ENCODE measurements around the gene PLPP3.

The PLPP3 gene

DNA sequence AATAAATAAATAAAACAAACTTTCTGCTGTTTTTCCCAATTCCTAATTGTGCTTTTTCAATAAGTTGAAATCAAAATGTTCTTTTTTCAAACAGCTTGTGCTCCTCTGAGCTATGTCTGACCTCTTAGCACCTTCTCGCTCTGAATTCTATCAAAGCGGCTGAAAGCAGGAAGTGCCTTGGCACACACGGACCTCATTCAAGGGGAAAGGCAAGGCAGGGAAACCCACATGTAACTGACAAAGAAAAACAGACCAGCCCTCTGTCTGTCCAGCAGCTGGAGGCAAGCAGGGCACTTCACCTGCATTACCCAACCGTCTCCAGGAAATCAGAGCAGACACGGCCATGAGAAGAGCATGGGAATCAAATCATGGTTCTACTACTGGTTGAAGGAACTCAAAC is 56.7 kb downstream of the PLPP3 start:
- no peak for DNase-seq (ENCODE audit: low spot score)

DNA sequence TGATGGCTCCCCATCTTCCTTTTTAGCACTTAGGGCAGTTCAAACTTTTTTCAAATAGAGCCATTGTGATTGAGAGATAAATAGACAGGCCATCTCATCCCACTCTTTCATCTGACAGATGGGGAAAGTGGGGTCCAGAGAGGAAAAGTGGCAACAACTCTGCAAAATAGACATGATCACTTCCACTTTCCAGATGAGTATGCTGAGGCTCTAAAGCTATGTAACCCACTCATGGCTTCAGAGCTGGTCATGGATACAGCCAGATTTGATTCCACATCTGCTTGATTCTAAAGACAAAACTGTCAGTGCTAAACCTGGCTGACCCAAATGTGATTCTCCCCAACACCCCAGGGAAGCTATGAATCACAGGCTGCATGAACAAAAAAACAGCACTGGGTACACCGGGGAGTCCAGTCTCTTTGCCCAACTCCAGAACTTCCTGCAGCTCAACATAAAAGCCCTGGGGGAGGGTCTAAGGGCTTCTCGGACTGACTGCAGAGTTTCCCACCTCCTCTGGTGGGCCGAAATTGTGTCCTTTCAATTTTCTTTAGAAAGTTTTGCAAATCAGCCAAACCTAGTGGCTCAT is 59.3 kb downstream of the PLPP3 start:
- DNase-seq (ENCODE audit: low spot score): no peak

DNA sequence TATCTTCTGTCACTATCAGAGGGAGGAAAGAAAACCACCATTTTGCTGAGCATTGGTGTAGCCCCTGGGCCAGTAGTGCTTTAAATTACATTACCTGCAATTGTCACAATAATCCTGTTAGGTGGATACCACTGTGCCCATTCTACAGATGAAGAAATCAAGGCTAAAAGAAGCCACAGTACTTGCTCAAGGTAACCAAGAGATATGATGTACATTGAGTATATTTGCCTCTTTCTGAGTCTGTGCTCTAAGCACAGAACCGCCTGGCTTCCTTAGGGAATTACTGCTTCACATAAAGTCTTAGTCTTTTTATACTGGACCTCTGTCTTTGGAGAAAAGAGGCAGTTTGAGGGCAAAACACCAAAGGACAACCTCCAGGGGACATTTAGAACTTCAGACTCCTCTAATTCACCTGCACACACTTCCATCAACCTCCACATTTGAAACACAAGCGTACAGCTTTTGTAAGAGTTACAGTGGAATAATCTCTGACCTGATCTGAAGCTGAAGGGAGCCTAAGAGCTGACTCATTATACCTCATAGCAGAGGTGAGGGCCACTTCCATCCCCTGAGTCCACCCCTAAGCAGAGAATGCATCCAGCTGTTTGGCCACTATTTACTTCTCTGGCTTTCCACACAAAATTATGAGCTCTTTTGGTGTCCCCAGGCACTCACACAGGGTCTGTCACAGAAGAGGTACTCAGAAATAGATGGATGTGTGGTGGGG is 61.8 kb downstream of the PLPP3 start:
- DNase-seq (ENCODE audit: low spot score): no peak

DNA sequence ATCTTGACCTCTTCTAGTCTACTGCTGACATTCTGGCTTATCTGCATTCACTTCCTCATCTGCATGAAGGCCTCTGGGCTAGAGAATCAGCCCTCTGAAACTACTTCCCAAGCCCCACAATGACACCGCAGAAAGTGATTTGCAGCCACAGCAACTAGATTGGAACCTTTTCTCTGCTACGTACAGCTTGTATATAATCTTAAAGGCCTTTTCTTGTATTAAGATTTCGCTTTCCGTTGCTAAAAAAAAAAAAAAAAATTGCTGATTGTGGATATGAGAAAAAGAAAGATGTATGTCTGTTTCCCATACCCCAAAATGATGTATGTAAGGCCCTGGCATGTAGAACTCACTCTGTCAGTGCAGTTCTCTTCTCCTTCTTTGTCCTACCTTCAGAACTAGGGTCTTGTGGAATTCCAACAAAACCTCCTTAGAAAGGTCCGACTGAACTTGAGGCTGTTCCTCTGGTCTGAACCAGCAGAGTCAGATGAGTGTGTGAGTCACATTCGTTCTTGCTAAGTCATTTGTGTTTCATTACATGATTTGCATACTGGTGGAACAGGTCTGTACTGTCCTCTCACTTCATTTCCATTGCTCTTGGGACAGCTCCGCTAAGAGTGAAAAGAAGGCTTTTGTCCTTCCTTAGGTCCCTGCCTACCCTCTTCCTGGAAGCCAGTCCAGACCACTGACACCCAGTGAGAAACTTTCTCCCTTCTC is 62.7 kb downstream of the PLPP3 start:
- peak; percentile 31 for DNase-seq (ENCODE audit: low spot score)

DNA sequence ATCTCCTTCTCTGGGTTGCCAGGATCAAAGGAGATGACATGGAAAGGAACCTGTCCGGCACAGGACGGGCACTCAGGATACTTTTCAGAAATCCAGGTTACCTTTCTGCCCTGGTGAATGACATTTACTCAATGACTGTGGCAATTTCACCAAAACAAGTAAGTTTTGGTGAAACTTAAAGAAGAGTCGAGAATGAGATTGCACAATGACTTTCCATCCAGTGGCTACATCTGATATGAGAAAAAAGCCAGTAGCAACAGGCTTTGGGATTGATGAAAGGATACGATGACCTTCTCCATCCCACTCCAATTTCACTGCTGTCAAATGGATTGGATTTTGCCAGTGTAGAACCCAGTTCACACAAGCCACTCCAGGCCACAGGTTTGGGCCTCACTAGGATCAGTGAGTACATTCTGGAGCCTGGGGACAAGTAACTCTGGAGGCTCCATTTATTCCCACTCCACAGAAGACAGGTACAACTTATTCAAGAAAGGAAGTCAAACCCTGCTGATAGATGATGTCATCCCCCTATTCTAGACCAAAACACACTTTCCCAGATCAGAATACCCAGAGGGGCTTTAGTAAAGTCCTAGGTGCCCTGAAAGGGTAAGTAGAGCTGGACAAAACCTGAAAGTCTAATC is 63.3 kb downstream of the PLPP3 start:
- DNase-seq (ENCODE audit: low spot score): no peak

DNA sequence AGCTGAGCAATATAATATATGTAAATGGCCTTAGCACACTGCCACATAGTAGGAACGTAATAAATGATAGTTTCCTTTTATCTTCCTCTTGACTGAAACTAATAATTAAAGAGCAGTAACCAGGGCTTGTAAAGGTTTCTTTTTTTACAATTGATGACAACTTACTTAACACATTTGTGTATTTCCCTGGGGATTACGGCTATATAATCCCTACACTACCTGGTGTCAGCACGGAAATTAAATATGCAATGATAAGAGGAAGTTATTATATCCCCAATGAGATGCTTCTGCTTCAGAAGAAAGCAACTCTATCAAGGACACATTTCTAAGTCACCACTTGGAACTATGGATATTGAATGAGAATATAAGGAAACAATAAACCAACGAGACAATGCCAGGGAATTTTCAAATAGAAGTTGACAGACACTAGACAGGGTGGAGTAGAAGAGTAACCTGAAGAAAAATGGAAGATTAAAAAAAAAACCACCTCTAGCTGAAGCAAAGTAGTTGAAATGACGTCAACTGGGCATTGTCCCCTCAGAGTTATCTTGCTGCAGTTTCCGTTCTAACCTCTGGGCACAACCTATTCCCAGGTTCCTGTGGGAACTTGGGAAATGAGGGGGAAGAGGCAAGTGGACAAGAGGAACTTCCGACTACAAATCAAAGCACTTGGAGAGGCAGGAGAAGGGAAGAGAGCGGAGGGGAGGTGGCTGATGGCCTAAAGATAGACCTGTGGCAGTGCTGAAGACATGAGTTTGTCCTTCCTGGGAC is 66.5 kb downstream of the PLPP3 start:
- no peak for DNase-seq (ENCODE audit: low spot score)

DNA sequence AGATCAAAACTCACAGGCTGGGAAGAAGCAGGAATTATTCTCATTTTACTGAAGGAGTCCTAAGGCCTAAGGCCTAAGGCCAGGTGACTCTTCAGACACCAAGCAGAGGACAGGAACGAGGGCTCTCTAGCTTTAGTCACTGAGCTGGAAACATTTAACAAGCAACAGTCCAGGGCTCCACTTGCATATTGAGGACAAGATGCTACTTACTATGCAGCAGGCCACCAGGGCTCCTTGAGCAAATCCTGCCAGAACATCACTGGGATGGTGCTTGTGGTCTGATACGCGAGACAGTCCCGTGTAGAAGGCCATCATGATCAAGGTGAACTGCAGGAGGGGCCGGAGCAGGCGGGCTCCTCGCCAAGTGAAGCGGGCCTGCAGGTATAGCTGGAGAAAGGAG is 67.6 kb downstream of the PLPP3 start:
- DNase-seq (ENCODE audit: low spot score): no peak

DNA sequence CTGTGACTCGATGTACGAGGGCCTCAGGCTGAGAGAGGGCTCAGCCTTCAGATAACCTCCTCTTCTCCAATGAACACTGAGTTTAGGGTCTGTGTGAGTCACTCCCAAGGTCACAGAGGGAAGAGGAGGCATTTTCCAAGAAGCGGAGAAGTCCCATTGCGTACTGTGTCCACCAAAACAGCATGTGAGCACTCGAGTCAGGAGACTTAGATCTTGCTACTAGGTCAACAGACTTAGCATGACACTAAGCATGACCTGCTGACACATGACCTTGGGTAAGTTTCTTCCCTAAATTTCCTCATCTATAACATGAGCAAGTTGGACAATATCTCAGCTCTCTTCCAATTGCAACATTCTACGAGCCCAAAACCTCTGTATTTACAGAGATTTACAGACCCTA is 68.0 kb downstream of the PLPP3 start:
- no peak for DNase-seq (ENCODE audit: low spot score)

DNA sequence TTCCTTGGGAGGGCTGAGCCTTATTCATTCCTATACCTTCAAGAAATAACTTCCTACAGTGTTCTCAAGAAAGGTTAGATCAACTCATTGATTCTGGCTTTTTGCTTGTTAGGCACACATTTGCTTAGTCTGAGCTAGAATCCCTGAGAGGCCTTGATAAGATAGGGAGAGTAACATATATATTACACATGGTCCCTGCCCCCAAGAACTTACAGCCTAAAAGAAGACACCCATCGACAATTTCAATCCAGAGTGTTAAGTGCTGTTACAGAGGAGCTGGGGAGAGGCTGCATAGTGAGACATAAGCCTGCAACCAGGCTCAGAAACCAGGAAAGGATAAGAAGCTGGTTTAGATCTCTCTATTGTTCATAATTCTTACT is 68.7 kb downstream of the PLPP3 start:
- no peak for DNase-seq (ENCODE audit: low spot score)

DNA sequence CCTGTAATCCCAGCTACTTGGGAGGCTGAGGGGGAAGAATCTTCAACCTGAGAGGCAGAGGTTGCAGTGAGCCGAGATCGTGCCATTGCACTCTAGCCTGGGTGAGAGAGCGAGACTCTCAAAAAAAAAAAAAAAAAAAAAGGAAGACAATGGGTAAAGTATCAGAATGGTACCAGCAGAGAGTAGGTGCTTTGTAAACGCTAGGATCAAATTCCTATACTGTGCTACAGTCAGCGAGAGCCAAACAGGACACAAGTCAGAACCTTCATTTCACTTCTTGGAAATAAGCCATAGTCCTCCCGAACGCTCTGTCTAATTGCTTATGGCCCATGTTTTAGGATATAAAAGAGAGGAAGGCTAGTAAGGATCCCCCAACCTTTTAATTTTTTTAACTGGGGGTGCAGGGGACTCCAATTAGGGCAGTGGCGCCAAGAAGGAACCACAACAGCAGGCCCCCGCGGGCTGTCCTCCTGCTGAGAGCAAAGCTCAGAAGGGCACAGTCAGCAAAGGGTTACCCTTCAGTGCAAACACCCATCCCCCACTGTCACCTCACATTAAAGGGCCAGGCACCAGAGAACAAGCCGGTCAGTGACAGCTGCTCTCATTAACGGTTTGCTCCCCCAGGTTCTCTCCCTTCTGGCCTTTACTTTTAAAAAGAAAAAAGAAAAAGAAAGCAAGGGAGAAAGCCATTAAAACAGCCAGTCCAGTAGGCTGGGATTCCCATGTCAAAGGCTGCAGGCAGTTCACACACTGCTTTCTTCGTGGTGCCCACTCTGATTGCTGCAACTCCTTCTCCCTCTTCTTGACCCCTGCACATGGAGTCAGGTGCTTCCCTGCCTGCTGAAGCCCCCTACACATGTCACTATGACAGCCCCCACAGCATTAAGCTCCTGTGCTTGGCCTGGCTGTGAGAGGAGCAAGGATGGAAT is 69.4 kb downstream of the PLPP3 start:
- DNase-seq (ENCODE audit: low spot score): no peak

DNA sequence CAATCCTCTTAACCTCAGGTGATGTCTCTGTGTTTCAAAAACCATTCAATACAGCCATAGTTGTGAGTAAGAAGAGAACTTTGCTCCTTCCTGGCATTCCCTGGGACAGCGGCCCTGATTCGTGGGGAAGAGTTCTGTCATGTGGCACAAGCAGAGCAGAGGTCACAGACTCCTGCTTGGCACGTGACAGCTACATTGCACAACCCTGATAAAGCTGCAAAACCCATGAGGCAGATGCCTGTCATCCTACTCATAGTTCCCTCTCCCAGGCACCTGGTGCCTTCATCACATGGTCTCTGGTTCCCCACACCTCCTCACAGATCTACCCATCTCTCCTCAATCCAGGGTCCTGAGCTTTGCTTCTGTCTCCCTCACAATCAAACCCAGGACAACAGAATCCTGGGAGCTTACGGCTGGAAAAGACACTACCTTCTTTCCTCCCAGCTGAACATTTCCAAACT is 70.8 kb downstream of the PLPP3 start:
- DNase-seq (ENCODE audit: low spot score): no peak

DNA sequence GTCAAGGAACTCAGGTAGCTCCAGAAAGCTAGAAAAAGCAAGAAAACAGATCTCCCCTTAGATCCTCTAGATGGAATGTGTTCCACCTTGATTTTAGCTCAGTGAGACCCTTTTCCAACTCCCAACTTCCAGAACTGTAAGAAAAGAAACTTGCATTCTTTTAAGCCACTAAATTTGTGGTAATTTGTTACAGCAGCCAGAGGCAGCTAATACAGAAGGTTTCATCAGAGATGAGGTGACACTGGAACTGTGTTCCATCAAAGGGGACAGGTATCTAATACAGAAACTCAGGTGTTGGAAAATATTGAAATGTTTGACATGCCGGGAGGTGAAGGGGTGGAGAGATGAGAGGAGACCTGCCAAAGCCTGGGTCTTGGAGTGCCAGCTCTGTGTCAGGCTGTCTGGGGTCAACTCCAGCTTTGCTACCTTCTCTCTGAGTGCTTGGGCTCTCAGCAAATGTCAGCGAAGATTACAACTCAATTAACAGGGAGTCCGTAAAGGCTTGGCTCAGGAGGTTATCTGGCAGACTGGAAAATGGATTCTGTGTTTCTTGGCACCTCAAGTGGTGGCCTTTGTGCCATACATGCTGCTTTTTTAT is 71.3 kb downstream of the PLPP3 start:
- no peak for DNase-seq (ENCODE audit: low spot score)

DNA sequence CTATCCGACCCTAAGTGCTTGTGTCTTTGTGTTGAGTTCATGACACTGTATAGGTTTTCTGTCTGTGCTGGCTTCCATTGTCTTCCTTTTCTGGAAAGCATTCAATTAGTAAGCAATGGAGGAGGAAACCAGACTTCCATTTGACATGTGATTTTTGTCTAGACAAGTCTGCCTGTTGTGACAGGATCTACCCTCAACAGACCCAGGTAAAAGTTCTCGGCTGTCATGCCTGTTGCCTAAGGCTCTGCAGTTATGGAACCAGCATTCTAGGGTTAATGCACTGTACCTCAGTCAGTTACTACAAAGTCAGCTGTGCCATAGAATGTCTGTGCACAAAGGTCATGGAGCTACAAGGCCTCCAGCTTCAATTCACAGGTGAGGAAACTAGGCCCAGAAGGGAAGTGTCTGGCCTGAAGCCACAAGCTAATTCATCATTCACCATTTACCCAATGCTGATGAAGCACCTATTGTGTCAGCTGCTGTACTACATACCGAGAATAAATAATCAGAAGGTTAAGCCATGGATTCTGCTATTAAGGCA is 72.3 kb downstream of the PLPP3 start:
- DNase-seq (ENCODE audit: low spot score): no peak

DNA sequence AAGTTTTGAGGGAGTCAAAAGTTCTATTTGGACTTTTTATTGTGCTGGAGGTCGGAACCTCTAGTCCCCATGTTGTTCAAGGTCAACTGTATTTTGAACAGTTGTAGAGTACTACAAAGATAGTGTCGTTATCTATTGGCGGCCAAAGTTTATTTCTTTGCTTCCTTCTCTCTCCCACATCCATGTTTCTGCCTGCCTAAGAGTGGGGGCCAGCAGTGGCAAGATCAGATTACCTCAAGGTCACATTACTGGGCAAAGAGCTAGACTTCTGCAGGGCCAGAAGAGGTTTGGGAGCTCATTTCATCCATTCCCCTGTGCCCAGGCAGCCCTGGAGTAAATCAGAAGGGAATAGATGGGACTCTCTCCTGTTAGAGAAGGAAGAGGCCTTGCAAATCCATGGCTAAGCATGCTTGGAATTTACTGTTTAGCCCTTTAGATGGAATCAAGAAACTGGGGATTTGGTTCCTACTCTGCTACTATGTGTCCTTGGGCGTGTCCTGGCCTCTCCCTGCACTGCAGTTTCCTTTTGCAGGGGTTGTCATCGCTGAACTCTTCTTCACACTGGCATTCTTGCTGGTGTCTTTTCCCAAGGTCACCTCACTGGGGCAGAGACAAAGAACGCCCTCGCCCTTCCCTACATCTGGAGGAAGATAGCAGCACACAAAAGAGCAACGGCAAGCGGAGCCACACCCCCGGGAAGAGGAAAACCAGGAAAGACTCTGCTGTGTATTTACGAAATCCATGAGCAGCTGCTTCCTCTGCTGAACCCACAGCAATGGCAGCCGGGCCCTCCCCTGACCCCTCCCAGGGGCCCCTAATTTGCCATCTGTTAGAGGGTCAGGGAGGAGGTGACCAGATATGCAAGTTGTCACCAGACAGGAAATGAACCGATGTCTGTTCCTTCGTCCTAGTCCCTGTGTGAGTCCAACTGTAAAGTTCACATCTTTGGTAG is 73.3 kb downstream of the PLPP3 start:
- DNase-seq (ENCODE audit: low spot score): no peak

DNA sequence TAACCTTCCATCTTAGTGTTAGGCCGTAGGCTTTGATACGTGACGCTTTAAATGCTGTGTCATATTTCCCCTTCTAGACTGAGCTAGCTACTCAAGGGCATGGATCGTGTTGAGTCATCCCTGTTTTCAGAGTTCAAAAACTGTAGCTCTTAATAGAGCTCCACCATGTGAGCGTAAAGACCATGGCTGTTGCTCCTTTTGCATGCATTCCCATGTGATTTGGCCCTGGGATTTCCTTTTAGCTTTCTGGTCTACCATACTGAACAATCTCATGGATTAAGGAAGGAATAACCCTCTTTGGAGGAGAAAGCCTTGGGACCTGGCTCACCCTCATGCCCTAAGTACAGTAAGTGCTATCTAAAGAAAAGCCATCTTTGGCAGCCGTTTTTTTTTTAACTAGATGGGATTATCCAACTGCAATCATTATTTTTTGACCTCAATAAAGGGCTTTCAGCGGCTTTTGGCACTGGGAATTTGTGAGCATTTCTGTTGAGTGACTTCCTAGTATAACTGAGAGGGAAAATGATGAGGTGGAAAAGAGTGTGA is 76.6 kb downstream of the PLPP3 start:
- DNase-seq (ENCODE audit: low spot score): no peak

DNA sequence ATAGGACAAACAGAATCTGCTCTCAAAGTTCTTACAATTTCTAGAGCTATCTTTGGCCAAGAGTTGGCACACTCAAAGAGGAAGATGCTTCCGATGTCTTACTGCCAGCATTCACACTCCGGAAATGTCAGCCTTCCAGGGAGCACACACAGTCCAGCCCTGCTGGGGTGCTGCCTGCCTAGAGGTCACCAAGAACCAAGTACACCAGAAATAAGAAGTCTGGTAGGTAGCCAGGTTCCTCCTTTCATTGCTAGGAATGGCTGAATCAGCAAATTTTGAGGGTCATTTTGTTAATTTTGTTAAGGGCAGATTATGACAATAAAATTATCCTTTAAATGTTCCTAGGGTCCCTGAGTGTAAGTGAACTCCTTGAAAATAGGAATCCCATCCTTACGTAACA is 77.5 kb downstream of the PLPP3 start:
- no peak for DNase-seq (ENCODE audit: low spot score)

DNA sequence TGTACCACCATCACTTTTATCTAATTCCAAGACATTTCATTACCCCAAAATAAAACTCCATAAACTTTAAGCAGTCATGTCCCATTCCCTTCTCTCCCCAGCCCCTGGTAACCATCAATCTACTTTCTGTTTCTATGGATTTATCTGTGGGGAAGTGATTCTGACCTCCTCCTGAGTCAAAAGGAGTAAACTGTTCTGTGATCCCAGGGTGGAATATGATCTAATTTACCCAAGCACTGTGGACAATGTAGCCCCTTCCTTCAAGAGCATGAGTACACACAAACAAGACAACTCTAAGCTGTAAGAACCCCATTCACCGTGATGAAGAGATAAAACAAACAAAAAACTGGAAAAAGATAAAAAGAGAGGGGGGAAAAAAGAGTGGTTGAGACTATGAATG is 77.9 kb downstream of the PLPP3 start:
- no peak for DNase-seq (ENCODE audit: low spot score)

DNA sequence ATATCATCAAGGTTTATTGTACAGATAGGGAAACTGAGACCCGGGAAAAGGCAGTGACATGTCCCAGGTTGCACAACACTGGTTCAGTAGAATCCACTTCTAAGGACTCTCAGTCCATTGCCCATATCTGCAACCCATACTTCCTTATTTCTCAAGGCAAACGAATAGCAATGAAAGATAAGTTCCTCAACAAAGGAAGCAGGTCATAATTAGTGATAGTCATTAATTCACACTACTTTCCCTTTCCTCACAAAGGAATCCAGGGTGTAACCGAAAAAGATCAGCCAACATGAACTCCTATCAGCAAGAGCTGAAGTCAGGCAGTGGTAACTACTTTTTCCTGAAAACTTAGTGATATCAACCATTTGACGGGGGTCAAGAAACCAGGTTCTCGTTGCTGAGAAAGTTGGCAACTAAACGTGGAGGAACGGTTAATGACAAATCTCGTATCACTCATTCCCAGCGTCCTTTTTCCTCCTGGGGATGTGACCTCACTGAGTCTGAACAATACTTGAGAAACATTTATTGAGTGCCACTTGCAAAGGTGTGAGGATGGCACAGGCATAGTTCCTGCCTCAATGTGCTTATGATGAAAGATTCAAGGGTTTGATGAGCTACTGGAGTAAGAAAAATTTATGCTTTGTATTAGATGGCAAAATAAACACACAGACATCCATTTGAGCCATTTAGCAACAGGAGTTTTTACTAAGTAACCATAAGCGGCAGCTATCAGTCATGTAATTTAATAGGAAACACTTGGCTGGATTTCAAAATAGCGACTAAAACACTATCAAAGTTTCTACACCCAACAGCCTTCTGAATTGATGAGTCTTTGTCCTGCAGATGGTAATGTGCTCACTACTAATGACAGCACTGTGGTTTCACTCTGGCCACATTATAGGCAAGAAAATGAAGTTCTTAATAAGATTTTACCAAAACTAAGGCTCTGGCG is 82.3 kb downstream of the PLPP3 start:
- DNase-seq (ENCODE audit: low spot score): no peak
